HepG2 (cell line): ENCODE results near the gene ZFYVE28. TPM values are rescaled to one million over a fixed set of nuclear protein-coding genes. Genes with fewer than 3 reads are reported as not detected.
"Not testable (repeated sequence)": the region's sequence is repeated elsewhere in the genome, so short reads cannot be mapped to it uniquely, and the experiment has no call there.

Experiments used
- ATAC-seq: fragments of 200-7000 bp; cut with Tn5 transposase; 3 replicates; pipeline ENCODE4 v1.9.1; 2020; ENCODE audit warnings: mild to moderate bottlenecking, moderate library complexity
- BruUV-seq: library from RNA; stranded (reverse); fragments of 400-500 nt; replicated peaks from 2 replicates; lab custom pipeline; 2021; lab: Mats Ljungman, UMichigan
- CTCF ChIA-PET: fragments of 300-600 bp; formaldehyde crosslinking; extraction: SDS; loops from one replicate; lab custom pipeline; 2021; ENCODE audit warnings: low total read pairs, inconsistent platforms, low intra/inter-chr PET ratio; lab: Yijun Ruan, JAX
- POLR2A ChIA-PET: fragments of 350-600 bp; sonication (Branson Sonifier 250); formaldehyde crosslinking; loops from one replicate; lab custom pipeline; 2020; ENCODE audit warnings: antibody characterized with exemption, inconsistent platforms; lab: Yijun Ruan, JAX
- DNase-seq: peaks from one replicate; pipeline ENCODE4 v3.0.0-alpha.2; 2015; ENCODE audit warnings: low spot score
- FAIRE-seq: peaks from 3 replicates; lab custom pipeline; 2011; peaks lifted over from hg19 to GRCh38; lab: Jason Lieb, UNC
- H2AFZ ChIP-seq: one replicate; pipeline ENCODE4 v1.6.1; 2011; ENCODE audit warnings: low read length, inconsistent platforms
- H3K27ac ChIP-seq: fragments of 300-600 bp; 3 replicates; pipeline ENCODE4 v1.8.0; 2011; ENCODE audit warnings: mixed run types, mild to moderate bottlenecking, mixed read lengths, low read length, inconsistent platforms; ENCODE audit not compliant: insufficient read depth; ENCODE audit errors: extremely low read length
- H3K27me3 ChIP-seq, 2 experiments: fragments of 200-600 bp in 1 of 2; 2 replicates in 1 of 2; 3 replicates in 1 of 2; pipeline versions ENCODE4 v1.6.0 to v1.8.0; 2011; ENCODE audit warnings: low read length in 2 of 2, mild to moderate bottlenecking in 2 of 2, moderate library complexity in 2 of 2, inconsistent platforms in 1 of 2; ENCODE audit not compliant: insufficient read depth in 2 of 2, control insufficient read depth in 1 of 2
- H3K36me3 ChIP-seq, 2 experiments: fragments of 200-600 bp in 1 of 2; replicated peaks in 1 of 2; 2 replicates in 1 of 2; 3 replicates in 1 of 2; pipeline versions ENCODE4 v1.5.1 to v1.8.0; 2011; ENCODE audit warnings: low read length in 2 of 2, inconsistent platforms in 1 of 2; ENCODE audit not compliant: insufficient read depth in 2 of 2, control insufficient read depth in 1 of 2
- H3K4me1 ChIP-seq: 2 replicates; pipeline ENCODE4 v1.5.1; 2012; ENCODE audit warnings: low read length, inconsistent platforms; ENCODE audit not compliant: insufficient read depth
- H3K4me2 ChIP-seq: 2 replicates; pipeline ENCODE4 v1.6.0; 2011; ENCODE audit warnings: low read depth, low read length, inconsistent platforms
- H3K4me3 ChIP-seq, 3 experiments: fragments of 200-600 bp in 1 of 3; sonication (generic), shearing (Covaris generic) in 1 of 3; replicated peaks in 1 of 3; 2 replicates each; pipeline ENCODE4 v1.5.1; 2011 to 2016; ENCODE audit warnings: low read length in 3 of 3, inconsistent platforms in 2 of 3, low read depth in 2 of 3, mild to moderate bottlenecking in 2 of 3, control low read depth in 1 of 3, mixed read lengths in 1 of 3; ENCODE audit not compliant: insufficient read depth in 1 of 3
- H3K79me2 ChIP-seq: one replicate; pipeline ENCODE4 v1.6.1; 2011; ENCODE audit warnings: low read length, inconsistent platforms; ENCODE audit not compliant: insufficient read depth
- H3K9ac ChIP-seq: 2 replicates; pipeline ENCODE4 v1.6.0; 2011; ENCODE audit warnings: mild to moderate bottlenecking, low read depth, low read length, inconsistent platforms; ENCODE audit not compliant: insufficient read depth
- H3K9me3 ChIP-seq: 2 replicates; pipeline ENCODE4 v1.5.1; 2012; ENCODE audit warnings: mild to moderate bottlenecking, low read length
- H4K20me1 ChIP-seq: 2 replicates; pipeline ENCODE4 v1.6.0; 2011; ENCODE audit warnings: inconsistent platforms, mild to moderate bottlenecking, low read length, moderate library complexity; ENCODE audit not compliant: insufficient read depth
- ATF7 ChIP-seq, 2 experiments: fragments of 450-650 bp in 1 of 2; sonication (generic) in 1 of 2; formaldehyde crosslinking in 1 of 2; IDR thresholded peaks; 2 replicates each; pipeline versions ENCODE4 v1.4.0 to v1.6.1; 2016 to 2020; ENCODE audit warnings: antibody characterized with exemption in 1 of 2, mild to moderate bottlenecking in 1 of 2, missing genetic modification reagents in 1 of 2
- ELF1 ChIP-seq: sonication (generic); formaldehyde crosslinking; IDR thresholded peaks from 2 replicates; pipeline ENCODE4 v1.4.0; 2020; ENCODE audit warnings: missing genetic modification reagents
- ELF3 ChIP-seq: IDR thresholded peaks from 2 replicates; pipeline ENCODE4 v1.6.1; 2016; ENCODE audit warnings: missing genetic modification reagents, missing compliant biosample characterization
- NPAS2 ChIP-seq: sonication (generic); formaldehyde crosslinking; IDR thresholded peaks from 2 replicates; pipeline ENCODE4 v1.8.0; 2022; ENCODE audit warnings: mild to moderate bottlenecking, missing genetic modification reagents, borderline replicate concordance
- SOX13 ChIP-seq, 3 experiments: fragments of 450-650 bp in 1 of 3; sonication (generic) in 1 of 3; formaldehyde crosslinking in 1 of 3; IDR thresholded peaks in 2 of 3; conservative IDR thresholded peaks in 1 of 3; 2 replicates each; pipeline versions ENCODE4 v1.5.0 to v1.6.1; 2016 to 2020; ENCODE audit warnings: antibody characterized with exemption in 1 of 3, mild to moderate bottlenecking in 1 of 3, missing compliant biosample characterization in 1 of 3, missing genetic modification reagents in 1 of 3, moderate library complexity in 1 of 3
- SOX5 ChIP-seq: IDR thresholded peaks from 2 replicates; pipeline ENCODE4 v1.6.1; 2016; ENCODE audit warnings: borderline replicate concordance
- SOX6 ChIP-seq, 2 experiments: fragments of 450-650 bp in 1 of 2; sonication (generic) in 1 of 2; formaldehyde crosslinking in 1 of 2; IDR thresholded peaks; 2 replicates each; pipeline versions ENCODE4 v1.4.0 to v1.6.1; 2017 to 2020; ENCODE audit warnings: antibody characterized with exemption in 1 of 2, mild to moderate bottlenecking in 1 of 2, missing genetic modification reagents in 1 of 2
- WGBS: methylation state at CpG from one replicate; pipeline ENCODE4 v1.1.6; 2017; ENCODE audit warnings: low lambda C conversion rate; 5-methylcytosine and 5-hydroxymethylcytosine counted together
- in situ Hi-C: cut with HindIII; loops from 2 replicates; pipeline ENCODE4 v1.10.0; 2017; ENCODE audit warnings: low pct_unique_long_range_greater_than_20kb; ENCODE audit not compliant: extremely low pct_ligation_motif_present
- intact Hi-C: fragments of 100-400 bp; cut with micrococcal nuclease; formaldehyde crosslinking; loops from one replicate; pipeline ENCODE4 v1.10.0; 2022; ENCODE audit not compliant: unreplicated experiment
- polyA plus RNA-seq, 8 experiments: library from polyadenylated mRNA; depleted of rRNA in 3 of 8; stranded (reverse) in 7 of 8; unstranded in 1 of 8; fragments of >200 nt; fragmentation: Illumina TruSeq in 4 of 8; extraction: Trizol in 4 of 8; gene quantifications; 2 replicates each; pipeline versions ENCODE4 v1.2.1 to v1.2.3, GENCODE V29; 2011 to 2016; ENCODE audit warnings: low read depth in 4 of 8, missing spikeins in 1 of 8, mixed read lengths in 1 of 8; ENCODE audit not compliant: insufficient read depth in 1 of 8
- total RNA-seq, 5 experiments: library from RNA; depleted of rRNA; stranded (reverse); fragments of >200 nt; fragmentation: Illumina TruSeq; extraction: Trizol; gene quantifications; 2 replicates each; pipeline ENCODE4 v1.2.3, GENCODE V29; 2016; ENCODE audit warnings: low read depth in 1 of 5
- TF ChIP-seq, protein P1 (sequence below): sonication (generic); formaldehyde crosslinking; IDR thresholded peaks from 2 replicates; pipeline ENCODE4 v1.4.0; 2020; ENCODE audit warnings: missing genetic modification reagents, mild to moderate bottlenecking, borderline replicate concordance

The ZFYVE28 gene
- total and polyA plus RNA-seq, 2 of the 13 experiments (the other 11 are each of a cell fraction or from before 2014, with no cell fraction given), result 0.12 to 0.22 TPM

DNA sequence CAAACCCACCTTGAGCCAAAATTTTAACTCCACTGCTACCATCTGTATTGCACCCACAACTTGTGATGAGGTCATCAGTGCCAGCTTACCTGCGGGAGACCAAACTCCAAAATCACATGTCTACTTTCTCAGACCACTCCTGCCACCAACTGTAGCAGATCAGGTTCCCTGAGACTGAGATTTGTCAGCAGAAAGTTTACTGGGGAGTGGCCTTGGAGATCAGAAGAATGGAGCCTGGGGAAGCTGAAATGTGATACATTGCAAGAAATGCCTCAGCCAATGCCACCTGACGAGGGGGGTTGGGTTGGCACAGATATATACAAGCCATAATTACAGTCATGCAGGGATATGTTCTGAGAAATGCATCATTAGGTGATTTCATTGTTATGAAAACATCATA, 195.6 kb downstream of the ZFYVE28 start:
- no peak for DNase-seq
- Histone ChIP-seq H3K27me3 (no peaks in the 10 kb centered on the region), H3K27ac (no peak overlapping the region), H3K4me1 (peaks cover 9% of the 10 kb centered on the region), H2AFZ (no peak overlapping the region), H3K9me3 (no peaks in the 10 kb centered on the region), H4K20me1 (no peaks in the 10 kb centered on the region), H3K4me3 (no peak overlapping the region), H3K4me2 (no peak overlapping the region), H3K36me3 (no peaks in the 10 kb centered on the region; a peak in 1 of 5 replicates), H3K9ac (no peak overlapping the region), H3K79me2 (no peaks in the 10 kb centered on the region)
- TF ChIP-seq ATF7 (IDR thresholded peaks at IDR 0.05) (peak; percentile 81), ATF7 (CRISPR knock-in tag; IDR thresholded peaks at IDR 0.05) (no peak), NPAS2 (CRISPR knock-in tag) (no peak)
- TF ChIP-seq, protein P1, sequence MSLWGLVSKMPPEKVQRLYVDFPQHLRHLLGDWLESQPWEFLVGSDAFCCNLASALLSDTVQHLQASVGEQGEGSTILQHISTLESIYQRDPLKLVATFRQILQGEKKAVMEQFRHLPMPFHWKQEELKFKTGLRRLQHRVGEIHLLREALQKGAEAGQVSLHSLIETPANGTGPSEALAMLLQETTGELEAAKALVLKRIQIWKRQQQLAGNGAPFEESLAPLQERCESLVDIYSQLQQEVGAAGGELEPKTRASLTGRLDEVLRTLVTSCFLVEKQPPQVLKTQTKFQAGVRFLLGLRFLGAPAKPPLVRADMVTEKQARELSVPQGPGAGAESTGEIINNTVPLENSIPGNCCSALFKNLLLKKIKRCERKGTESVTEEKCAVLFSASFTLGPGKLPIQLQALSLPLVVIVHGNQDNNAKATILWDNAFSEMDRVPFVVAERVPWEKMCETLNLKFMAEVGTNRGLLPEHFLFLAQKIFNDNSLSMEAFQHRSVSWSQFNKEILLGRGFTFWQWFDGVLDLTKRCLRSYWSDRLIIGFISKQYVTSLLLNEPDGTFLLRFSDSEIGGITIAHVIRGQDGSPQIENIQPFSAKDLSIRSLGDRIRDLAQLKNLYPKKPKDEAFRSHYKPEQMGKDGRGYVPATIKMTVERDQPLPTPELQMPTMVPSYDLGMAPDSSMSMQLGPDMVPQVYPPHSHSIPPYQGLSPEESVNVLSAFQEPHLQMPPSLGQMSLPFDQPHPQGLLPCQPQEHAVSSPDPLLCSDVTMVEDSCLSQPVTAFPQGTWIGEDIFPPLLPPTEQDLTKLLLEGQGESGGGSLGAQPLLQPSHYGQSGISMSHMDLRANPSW (CRISPR knock-in tag), result no peak
- BruUV-seq, result no TSS peak
- in situ Hi-C loops, result no loop called here
- ChIA-PET POLR2A (no interaction called here), CTCF (no interaction called here)
- no peak for ATAC-seq
- no peak for FAIRE-seq
- WGBS, result 95% methylated on average over 2 of the region's 2 CpGs
- intact Hi-C loops, result no loop called here

DNA sequence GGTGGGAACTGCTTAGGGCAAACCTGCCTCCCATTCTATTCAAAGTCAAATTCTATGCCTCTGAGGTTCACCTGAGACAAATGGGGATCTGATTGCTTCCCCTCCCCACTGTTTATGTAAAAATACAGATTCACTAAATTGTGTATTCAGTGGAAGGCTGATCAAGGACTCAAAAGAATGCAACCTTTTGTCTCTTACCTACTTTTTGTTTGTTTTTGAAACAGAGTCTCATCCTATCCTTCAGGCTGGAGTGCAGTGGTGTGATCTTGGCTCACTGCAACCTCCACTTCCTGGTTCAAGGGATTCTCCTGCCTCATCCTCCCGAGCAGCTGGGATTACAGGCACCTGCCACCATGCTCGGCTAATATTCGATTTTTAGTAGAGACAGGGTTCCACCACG, 197.1 kb downstream of the ZFYVE28 start:
- H3K4me3 ChIP-seq; H4K20me1 ChIP-seq; H3K36me3 ChIP-seq; H3K27me3 ChIP-seq; H3K27ac ChIP-seq; in situ Hi-C loops; BruUV-seq; H3K9me3 ChIP-seq; FAIRE-seq; H3K9ac ChIP-seq; ATAC-seq; H3K79me2 ChIP-seq; intact Hi-C loops; H2AFZ ChIP-seq; H3K4me2 ChIP-seq; POLR2A ChIA-PET; H3K4me1 ChIP-seq; CTCF ChIA-PET; TF ChIP-seq SOX6, SOX13 (IDR thresholded peaks at IDR 0.05): not testable (repeated sequence)
- TF ChIP-seq ELF1 (CRISPR knock-in tag) (peak; percentile 56), SOX5 (CRISPR knock-in tag) (peak; percentile 34; the same call in 1 of the 2 replicates), ELF3 (CRISPR knock-in tag) (peak; percentile 71; the same call in 1 of the 2 replicates), SOX6 (CRISPR knock-in tag; IDR thresholded peaks at IDR 0.05) (0 out of 2 replicates have a peak, but pooled peaks have one; percentile 26), SOX13 (CRISPR knock-in tag; conservative IDR thresholded peaks at IDR 0.05 in 1 of 2, IDR thresholded peaks at IDR 0.05 in 1 of 2) (peak in 1 of 2 experiments; percentile 15; a peak in 1 of 4 replicates)
- WGBS, result 35% methylated on average over 4 of the region's 4 CpGs
- DNase-seq, result peak; percentile 9
